H9 (cell line): ENCODE results near the gene LEMD1. TPM values are rescaled to one million over a fixed set of nuclear protein-coding genes. Genes with fewer than 3 reads are reported as not detected.

Experiments
- DNase-seq: peaks from one replicate; pipeline ENCODE4 v3.0.0-alpha.2; 2017
- H2AFZ ChIP-seq: one replicate; pipeline ENCODE4 v1.6.1; 2013; ENCODE audit warnings: mild to moderate bottlenecking, low read length, control low read depth, moderate library complexity
- H2AK5ac ChIP-seq: 2 replicates; pipeline ENCODE4 v1.6.1; 2013; ENCODE audit warnings: low read length, control low read depth, mixed read lengths; ENCODE audit not compliant: insufficient read length
- H2BK120ac ChIP-seq: one replicate; pipeline ENCODE4 v1.6.1; 2013; ENCODE audit warnings: low read depth, mild to moderate bottlenecking, low read length, control low read depth, inconsistent platforms; ENCODE audit not compliant: poor library complexity, severe bottlenecking
- H2BK12ac ChIP-seq: 2 replicates; pipeline ENCODE4 v1.6.1; 2013; ENCODE audit warnings: low read length, control low read depth, mixed read lengths, low read depth; ENCODE audit not compliant: insufficient read length
- H2BK15ac ChIP-seq: 2 replicates; pipeline ENCODE4 v1.6.1; 2013; ENCODE audit warnings: low read depth, low read length, control low read depth
- H2BK20ac ChIP-seq: one replicate; pipeline ENCODE4 v1.6.1; 2013; ENCODE audit warnings: low read depth, mild to moderate bottlenecking, low read length, control low read depth, inconsistent platforms; ENCODE audit not compliant: poor library complexity, severe bottlenecking
- H2BK5ac ChIP-seq: 2 replicates; pipeline ENCODE4 v1.6.1; 2013; ENCODE audit warnings: low read length, control low read depth, mixed read lengths; ENCODE audit not compliant: insufficient read length
- H3K14ac ChIP-seq: 2 replicates; pipeline ENCODE4 v1.6.1; 2013; ENCODE audit warnings: low read length, control low read depth; ENCODE audit not compliant: insufficient read depth
- H3K18ac ChIP-seq: 2 replicates; pipeline ENCODE4 v1.6.1; 2013; ENCODE audit warnings: low read depth, mild to moderate bottlenecking, mixed read lengths, low read length, control low read depth; ENCODE audit not compliant: insufficient read length
- H3K23ac ChIP-seq: 2 replicates; pipeline ENCODE4 v1.6.1; 2013; ENCODE audit warnings: low read length, control low read depth, mixed read lengths, low read depth; ENCODE audit not compliant: insufficient read length
- H3K23me2 ChIP-seq: 2 replicates; pipeline ENCODE4 v1.6.1; 2013; ENCODE audit warnings: low read depth, mild to moderate bottlenecking, mixed read lengths, low read length, control low read depth; ENCODE audit not compliant: insufficient read length, poor library complexity, severe bottlenecking
- H3K27ac ChIP-seq: 2 replicates; pipeline ENCODE4 v1.5.1; 2013; ENCODE audit warnings: low read length, control low read depth, mixed read lengths, low read depth; ENCODE audit not compliant: insufficient read length
- H3K27me3 ChIP-seq: 2 replicates; pipeline ENCODE4 v1.6.1; 2013; ENCODE audit warnings: low read length, control low read depth, inconsistent platforms; ENCODE audit not compliant: insufficient read depth
- H3K4ac ChIP-seq: 2 replicates; pipeline ENCODE4 v1.6.1; 2013; ENCODE audit warnings: low read depth, mild to moderate bottlenecking, control low read depth, inconsistent platforms, low read length, moderate library complexity
- H3K4me1 ChIP-seq: 2 replicates; pipeline ENCODE4 v1.6.1; 2013; ENCODE audit warnings: low read length, control low read depth, inconsistent platforms; ENCODE audit not compliant: insufficient read depth
- H3K4me2 ChIP-seq: 2 replicates; pipeline ENCODE4 v1.6.1; 2013; ENCODE audit warnings: low read length, control low read depth, mixed read lengths; ENCODE audit not compliant: insufficient read length, insufficient read depth
- H3K56ac ChIP-seq: 2 replicates; pipeline ENCODE4 v1.6.1; 2013; ENCODE audit warnings: low read depth, mild to moderate bottlenecking, mixed read lengths, low read length, control low read depth; ENCODE audit not compliant: insufficient read length
- H3K79me1 ChIP-seq: 2 replicates; pipeline ENCODE4 v1.6.1; 2013; ENCODE audit warnings: low read depth, mild to moderate bottlenecking, moderate library complexity, low read length, control low read depth, inconsistent platforms; ENCODE audit not compliant: insufficient read depth, poor library complexity, severe bottlenecking
- H3K79me2 ChIP-seq: 2 replicates; pipeline ENCODE4 v1.6.1; 2013; ENCODE audit warnings: low read length, control low read depth, inconsistent platforms; ENCODE audit not compliant: insufficient read depth
- H3K9ac ChIP-seq: 2 replicates; pipeline ENCODE4 v1.6.1; 2013; ENCODE audit warnings: low read length, control low read depth, mixed read lengths; ENCODE audit not compliant: insufficient read length; ENCODE audit errors: extremely low read depth
- H3K9me3 ChIP-seq: one replicate; pipeline ENCODE4 v1.6.1; 2013; ENCODE audit warnings: low read depth, low read length, inconsistent platforms; ENCODE audit not compliant: control insufficient read depth
- H3T11ph ChIP-seq: one replicate; pipeline ENCODE4 v1.6.1; 2013; ENCODE audit warnings: mild to moderate bottlenecking, low read length, control low read depth, inconsistent platforms
- H4K20me1 ChIP-seq: one replicate; pipeline ENCODE4 v1.6.1; 2013; ENCODE audit not compliant: control insufficient read depth, insufficient read length, insufficient read depth
- H4K5ac ChIP-seq: 2 replicates; pipeline ENCODE4 v1.6.1; 2013; ENCODE audit warnings: low read depth, mild to moderate bottlenecking, mixed read lengths, low read length, control low read depth; ENCODE audit not compliant: insufficient read length
- H4K8ac ChIP-seq: replicated peaks from 2 replicates; pipeline ENCODE4 v1.6.1; 2013; ENCODE audit warnings: low read length, control low read depth, mixed read lengths, low read depth; ENCODE audit not compliant: insufficient read length
- H4K91ac ChIP-seq: 2 replicates; pipeline ENCODE4 v1.6.1; 2013; ENCODE audit warnings: low read depth, mild to moderate bottlenecking, moderate library complexity, mixed read lengths, low read length, control low read depth; ENCODE audit not compliant: insufficient read length
- H3K27ac Mint-ChIP-seq, 3 experiments: 2 replicates in 2 of 3; 3 replicates in 1 of 3; pipeline ENCODE4 v1.8.0; 2020 to 2021; ENCODE audit warnings: mixed read lengths in 3 of 3, mild to moderate bottlenecking in 1 of 3, moderate library complexity in 1 of 3
- H3K27me3 Mint-ChIP-seq: 2 replicates; pipeline ENCODE4 v1.8.0; 2021; ENCODE audit warnings: low read depth, mild to moderate bottlenecking, moderate library complexity, mixed read lengths
- H3K36me3 Mint-ChIP-seq, 3 experiments: 2 replicates in 2 of 3; 3 replicates in 1 of 3; pipeline ENCODE4 v1.8.0; 2020 to 2021; ENCODE audit warnings: low read depth in 3 of 3, mixed read lengths in 3 of 3; ENCODE audit not compliant: insufficient read depth in 1 of 3
- H3K4me1 Mint-ChIP-seq, 2 experiments: 2 replicates each; pipeline ENCODE4 v1.8.0; 2020; ENCODE audit warnings: mixed read lengths in 2 of 2
- H3K4me3 Mint-ChIP-seq, 2 experiments: 2 replicates in 1 of 2; 3 replicates in 1 of 2; pipeline ENCODE4 v1.8.0; 2020 to 2021; ENCODE audit warnings: mild to moderate bottlenecking in 2 of 2, mixed read lengths in 2 of 2, moderate library complexity in 1 of 2
- H3K9me3 Mint-ChIP-seq, 2 experiments: 2 replicates in 1 of 2; 3 replicates in 1 of 2; pipeline ENCODE4 v1.8.0; 2020; ENCODE audit warnings: mild to moderate bottlenecking in 2 of 2, mixed read lengths in 2 of 2, moderate library complexity in 1 of 2
- WGBS: extraction: QIAGEN DNeasy Blood & Tissue Kit; methylation state at CpG from one replicate; pipeline ENCODE4 v1.1.7; 2013; ENCODE audit warnings: missing lambda C conversion rate, low lambda C conversion rate, mixed read lengths; ENCODE audit not compliant: insufficient read length; ENCODE audit errors: extremely low coverage; 5-methylcytosine and 5-hydroxymethylcytosine counted together
- total RNA-seq: library from RNA; stranded (reverse); gene quantifications from 2 replicates; pipeline ENCODE4 v1.2.1, GENCODE V29; 2021
- TF ChIP-seq, protein P1 (sequence below): fragments of 200-600 bp; sonication (generic); conservative IDR thresholded peaks from 3 replicates; pipeline ENCODE4 v1.8.0; 2021; ENCODE audit warnings: antibody characterized with exemption, mild to moderate bottlenecking

The LEMD1 gene
- total RNA-seq, 1 experiment from 2014 or later: 11.8 TPM

- H3K4ac ChIP-seq: no peak overlapping the region
- H4K91ac ChIP-seq: no peak overlapping the region
- no peak overlapping the region for H2AFZ ChIP-seq
- H2AK5ac ChIP-seq: no peak overlapping the region
- H3K4me2 ChIP-seq: no peak overlapping the region
- H3K23me2 ChIP-seq: no peaks in the 10 kb centered on the region
- H3K27ac Mint-ChIP-seq: no peak overlapping the region
- H3T11ph ChIP-seq: no peak overlapping the region
- H3K4me3 Mint-ChIP-seq: no peak overlapping the region
- H3K27me3 ChIP-seq: no peaks in the 10 kb centered on the region
- no peaks in the 10 kb centered on the region for H3K79me1 ChIP-seq
- H3K36me3 Mint-ChIP-seq: peaks cover 0 to 6% (median 5%) of the 10 kb centered on the region in 3 experiments; a peak in 3 of 7 replicates
- no peak overlapping the region for H2BK20ac ChIP-seq
- TF ChIP-seq, protein P1, sequence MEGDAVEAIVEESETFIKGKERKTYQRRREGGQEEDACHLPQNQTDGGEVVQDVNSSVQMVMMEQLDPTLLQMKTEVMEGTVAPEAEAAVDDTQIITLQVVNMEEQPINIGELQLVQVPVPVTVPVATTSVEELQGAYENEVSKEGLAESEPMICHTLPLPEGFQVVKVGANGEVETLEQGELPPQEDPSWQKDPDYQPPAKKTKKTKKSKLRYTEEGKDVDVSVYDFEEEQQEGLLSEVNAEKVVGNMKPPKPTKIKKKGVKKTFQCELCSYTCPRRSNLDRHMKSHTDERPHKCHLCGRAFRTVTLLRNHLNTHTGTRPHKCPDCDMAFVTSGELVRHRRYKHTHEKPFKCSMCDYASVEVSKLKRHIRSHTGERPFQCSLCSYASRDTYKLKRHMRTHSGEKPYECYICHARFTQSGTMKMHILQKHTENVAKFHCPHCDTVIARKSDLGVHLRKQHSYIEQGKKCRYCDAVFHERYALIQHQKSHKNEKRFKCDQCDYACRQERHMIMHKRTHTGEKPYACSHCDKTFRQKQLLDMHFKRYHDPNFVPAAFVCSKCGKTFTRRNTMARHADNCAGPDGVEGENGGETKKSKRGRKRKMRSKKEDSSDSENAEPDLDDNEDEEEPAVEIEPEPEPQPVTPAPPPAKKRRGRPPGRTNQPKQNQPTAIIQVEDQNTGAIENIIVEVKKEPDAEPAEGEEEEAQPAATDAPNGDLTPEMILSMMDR: no peak
- peaks cover 2% of the 10 kb centered on the region; the same call in 1 of the 2 replicates for H3K4me1 ChIP-seq
- no peak overlapping the region for H3K27ac ChIP-seq
- no peak overlapping the region for H4K8ac ChIP-seq
- H3K56ac ChIP-seq: no peak overlapping the region
- H3K27me3 Mint-ChIP-seq: peaks cover 59% of the 10 kb centered on the region
- H2BK12ac ChIP-seq: no peak overlapping the region
- no peak overlapping the region for H2BK120ac ChIP-seq
- no peak overlapping the region for H3K18ac ChIP-seq
- no peak for DNase-seq
- H2BK5ac ChIP-seq: no peak overlapping the region
- WGBS: no CpG with 5 or more reads among the region's 6 CpGs
- no peak overlapping the region for H2BK15ac ChIP-seq
- peaks cover 2% of the 10 kb centered on the region for H4K20me1 ChIP-seq
- no peak overlapping the region for H4K5ac ChIP-seq
- H3K4me1 Mint-ChIP-seq: peaks cover 25 to 32% of the 10 kb centered on the region in 2 experiments
- H3K23ac ChIP-seq: no peak overlapping the region
- H3K79me2 ChIP-seq: no peaks in the 10 kb centered on the region
- H3K9me3 Mint-ChIP-seq: peaks cover 5 to 7% of the 10 kb centered on the region in 2 experiments
- no peaks in the 10 kb centered on the region for H3K9me3 ChIP-seq
- H3K14ac ChIP-seq: no peak overlapping the region
- no peak overlapping the region for H3K9ac ChIP-seq
Measured at GRCh38 chr1:205470131-205470530, 48.3 kb upstream of the LEMD1 start.
